OCI-LY7 (cell line): ENCODE results near the gene SLC35F1.

Source experiments
- CTCF ChIP-seq: fragments of 200-600 bp; sonication (generic); conservative IDR thresholded peaks from 2 replicates; pipeline ENCODE4 v1.5.1; 2014; ENCODE audit warnings: mild to moderate bottlenecking, antibody characterized with exemption, low read length, moderate library complexity, mixed read lengths
- EZH2phosphoT487 ChIP-seq: fragments of 200-600 bp; sonication (generic); IDR thresholded peaks from 2 replicates; pipeline ENCODE4 v1.6.1; 2018; ENCODE audit warnings: low read depth, borderline replicate concordance, mild to moderate bottlenecking, mixed run types, antibody characterized with exemption, low read length, moderate library complexity, mixed read lengths

- TF ChIP-seq EZH2phosphoT487 (no peak), CTCF (no peak)
Observed at GRCh38 chr6:117958536-117958935, 51.5 kb downstream of the SLC35F1 start.
